DMS153 (cell line): ENCODE data around the gene TRIM54.
"Not testable (repeated sequence)": the region's sequence is repeated elsewhere in the genome, so short reads cannot be mapped to it uniquely, and the experiment has no call there.

Source experiments
- DNase-seq: peaks from one replicate; lab custom pipeline; 2025; lab: John Stamatoyannopoulos, UW

The TRIM54 gene

DNA sequence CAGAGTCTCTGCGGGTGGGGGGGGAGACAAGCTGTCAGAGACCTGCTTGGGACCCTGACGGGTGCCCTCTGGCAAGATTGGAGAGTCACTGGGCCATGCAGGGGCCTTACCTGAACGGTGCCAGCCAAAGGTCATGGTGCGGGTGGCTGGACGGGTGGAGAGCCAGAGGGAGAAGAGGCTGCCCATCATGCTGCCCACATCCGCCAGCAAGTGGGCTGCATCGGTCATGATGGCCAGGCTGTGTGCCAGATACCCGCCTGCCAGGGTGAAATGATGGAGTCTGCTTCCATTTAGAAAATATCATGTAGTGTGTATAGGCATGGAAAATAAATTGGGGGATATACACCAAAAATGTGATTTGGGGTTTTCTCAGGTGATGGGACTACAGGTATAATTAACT lies 24.2 kb upstream of the TRIM54 start:
- no peak for DNase-seq

DNA sequence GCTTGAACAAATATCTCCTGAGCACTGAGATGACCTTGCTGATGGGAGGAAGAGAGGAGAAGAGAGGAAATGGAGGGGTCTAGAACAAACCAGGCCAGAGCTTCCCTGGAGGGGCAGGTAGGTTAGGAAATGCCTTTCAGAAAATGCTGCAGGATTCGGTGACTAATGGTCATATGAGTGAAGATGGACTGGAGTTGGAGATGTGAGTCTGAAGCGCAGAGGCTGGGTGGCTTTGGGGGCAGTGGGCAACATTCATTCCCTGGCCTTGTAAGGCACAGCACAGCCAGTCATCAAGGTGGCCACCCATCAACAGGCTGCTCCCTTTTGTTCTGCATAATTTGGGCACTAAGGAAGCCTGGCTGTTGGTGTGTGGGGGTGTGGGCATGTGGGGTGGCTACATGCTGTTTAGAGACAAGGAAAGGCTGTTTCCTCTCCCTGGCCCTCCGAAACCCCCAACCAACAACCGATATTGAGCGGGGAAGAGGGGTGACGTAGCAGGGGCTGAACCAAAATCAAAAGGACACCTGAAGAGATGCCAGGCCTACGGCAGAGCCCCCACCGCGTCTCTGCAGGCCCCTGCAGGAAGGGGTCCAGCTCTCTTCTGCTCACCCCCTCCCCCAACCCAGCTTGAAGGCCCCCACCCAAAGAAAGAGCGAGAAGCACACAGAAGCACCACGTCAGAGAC lies 20.8 kb upstream of the TRIM54 start:
- no peak for DNase-seq

DNA sequence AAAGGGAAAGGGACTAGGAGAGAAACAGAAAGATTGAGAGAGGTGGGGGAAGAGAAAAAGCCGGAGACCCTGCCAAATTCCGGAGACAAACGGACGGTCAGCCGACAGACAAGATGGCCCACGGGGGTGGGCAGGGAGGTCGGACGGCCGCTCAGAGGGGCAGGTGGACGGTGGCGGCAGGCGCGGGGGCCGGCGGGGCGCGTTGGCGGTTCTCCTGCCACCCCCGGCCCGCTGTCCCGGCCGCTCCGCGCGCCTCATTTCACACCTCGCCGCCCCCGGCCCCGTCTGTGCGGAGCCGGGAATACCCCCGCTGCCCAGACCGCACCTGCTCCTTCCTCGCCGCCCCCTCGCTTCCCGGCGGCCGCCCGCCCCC lies 20.3 kb upstream of the TRIM54 start:
- DNase-seq = no peak

DNA sequence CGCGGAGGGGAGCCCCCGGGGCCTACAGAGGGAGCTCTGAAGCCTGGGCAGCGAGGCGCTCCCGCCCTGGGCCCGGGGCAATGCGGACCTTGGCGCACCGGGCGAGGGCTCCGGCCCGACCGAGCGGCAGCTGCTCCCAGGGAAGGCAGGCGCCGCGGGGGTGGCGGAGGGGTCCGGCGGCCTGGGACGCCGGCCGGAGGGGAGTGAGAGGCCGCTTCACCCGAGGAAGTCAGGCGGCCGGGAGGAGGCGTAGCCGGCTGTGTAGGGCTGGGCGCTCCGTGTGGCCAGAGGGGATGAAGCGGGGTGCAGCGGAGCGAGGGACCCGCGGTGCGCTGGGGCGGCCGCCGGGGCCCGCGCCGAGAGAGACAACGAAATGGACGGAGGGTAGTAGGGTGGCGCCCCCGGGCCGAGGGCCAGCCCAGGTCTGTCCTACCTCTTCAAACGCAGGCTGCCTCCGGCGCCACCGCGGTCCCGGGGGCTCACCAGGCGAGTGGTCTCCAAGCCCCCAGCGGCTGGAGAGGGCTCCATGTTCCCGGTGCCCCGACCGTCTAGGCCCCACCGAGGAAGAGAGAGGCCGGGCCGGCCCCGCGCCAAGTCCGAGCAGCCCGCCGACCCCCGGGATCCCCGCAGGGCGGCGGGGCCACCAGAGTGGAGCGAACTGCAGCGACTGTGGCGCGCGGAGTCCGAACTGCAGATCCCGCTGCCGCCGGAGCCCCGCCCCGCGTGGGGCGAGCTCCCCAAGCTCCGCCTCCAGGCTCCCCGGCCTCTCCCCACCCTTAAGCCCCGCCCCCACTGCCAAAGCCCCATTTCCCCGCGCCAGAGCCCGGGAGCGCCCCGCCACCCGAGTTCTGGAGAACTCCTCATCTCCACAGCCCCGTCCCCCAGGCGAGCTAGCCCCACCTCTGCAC lies 19.6 kb upstream of the TRIM54 start, which contains the start of gene SLC30A3:
Gene SLC30A3 (minus strand): TSS at position 669 of the 908 bp plus-strand sequence. CDS start 141 bp downstream, at position 528.
- DNase-seq = no peak

DNA sequence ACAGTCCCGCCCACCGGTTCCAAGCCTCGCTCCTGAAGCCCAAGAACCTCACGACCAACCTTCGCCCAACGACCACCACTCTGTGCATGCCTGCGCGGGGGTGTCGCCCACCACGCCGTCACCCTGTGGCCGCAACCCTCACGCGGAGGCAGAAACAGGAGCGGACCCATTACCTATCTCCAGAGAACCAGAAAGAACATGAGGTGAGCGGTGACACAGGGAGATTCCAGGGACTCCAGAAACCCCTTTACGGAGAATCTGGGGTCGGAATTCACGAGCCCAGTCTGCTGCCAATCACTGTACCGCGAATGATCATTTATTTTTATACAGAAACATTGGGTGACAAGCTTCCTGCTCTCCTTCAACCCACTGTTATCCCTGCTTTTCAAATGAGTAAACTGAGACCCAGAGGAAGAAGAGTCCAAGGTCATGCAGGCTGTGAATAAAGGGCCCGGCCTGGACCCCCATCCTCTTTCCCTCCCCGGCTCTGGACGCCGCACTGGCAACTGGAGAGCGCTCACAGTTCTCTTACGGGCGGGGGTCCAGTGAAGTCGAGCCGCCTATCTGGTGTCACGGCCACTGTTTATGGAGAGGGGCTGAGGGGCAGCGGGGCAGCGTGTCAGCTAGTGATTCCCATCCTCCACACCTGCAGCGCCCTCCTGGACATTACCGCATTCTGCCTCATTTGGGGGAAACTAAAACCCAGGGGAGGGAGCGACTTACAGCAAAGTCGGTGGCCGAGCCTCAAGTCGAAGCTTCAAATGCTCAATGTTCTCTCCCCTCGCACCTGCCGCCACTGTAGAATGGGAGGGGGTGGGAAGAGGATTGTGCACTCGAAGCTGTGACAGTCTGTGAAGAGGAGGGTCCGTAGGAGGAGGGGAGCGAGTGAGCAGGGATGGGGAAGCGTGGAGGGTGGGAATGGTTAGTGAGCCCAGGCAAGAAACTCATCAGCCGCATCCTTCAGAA lies 18.7 kb upstream of the TRIM54 start:
- no peak for DNase-seq

DNA sequence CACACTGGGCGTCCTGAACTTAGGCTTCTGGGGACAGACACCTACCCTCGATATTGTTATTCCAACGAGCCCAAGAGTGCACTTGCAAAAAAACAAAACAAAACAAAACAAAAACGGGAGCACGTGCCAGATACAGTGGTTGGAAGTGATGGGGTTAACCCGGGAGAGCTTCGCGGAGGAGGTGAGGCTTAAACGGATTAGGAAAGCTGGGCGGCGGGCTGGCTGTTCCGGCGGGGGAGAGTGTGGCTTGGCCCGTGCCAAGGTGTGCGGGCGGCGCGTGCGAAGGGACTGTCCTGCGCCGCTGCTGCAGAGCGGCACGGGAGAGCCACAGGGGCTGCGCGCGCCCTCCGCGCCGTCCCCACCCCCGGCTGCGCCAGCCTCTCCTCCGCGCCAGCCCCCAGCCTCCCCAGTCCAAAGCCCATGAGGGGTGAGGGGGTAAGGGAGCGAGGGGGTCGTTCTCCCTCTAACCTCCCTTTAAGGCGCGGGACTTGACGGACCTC lies 17.9 kb upstream of the TRIM54 start:
- no peak for DNase-seq

DNA sequence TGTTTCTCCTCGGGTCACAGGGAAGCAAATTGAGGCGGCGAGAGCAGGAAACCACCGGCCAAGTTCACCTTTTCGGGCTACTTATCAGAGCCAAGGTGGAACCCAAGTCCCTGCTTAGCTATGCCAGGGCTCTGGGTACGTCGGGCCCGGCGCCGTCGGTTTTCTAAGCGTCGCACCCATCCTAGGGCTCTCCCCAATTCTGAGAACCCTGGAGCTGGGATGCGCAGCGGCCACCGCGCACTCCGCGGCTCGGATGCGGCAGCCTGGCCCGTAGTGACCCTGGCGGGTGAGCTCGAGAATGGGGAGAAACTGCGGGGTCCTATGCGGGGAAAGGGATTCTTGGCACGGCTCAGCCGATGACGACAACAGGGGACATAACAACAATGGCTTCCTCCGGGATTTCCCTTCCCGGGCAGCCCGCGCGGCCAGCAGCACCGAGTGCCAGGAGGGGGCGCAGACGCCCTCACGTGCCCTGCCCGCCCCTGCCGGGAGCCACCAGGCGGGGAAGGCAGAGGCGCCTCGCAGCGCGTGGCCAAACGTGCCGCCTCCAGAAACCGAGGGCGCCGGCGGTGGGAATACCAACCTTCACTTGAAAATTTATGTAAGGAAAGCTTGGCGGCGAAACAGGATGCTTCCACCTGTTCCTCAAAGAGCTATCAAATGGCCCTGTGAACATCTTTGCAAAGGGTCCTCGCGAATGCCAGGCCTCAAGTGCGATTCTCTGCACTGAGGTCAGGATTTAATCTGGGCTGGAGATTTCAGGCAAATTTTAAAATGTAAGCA lies 17.3 kb upstream of the TRIM54 start:
- peak; percentile 55 for DNase-seq

DNA sequence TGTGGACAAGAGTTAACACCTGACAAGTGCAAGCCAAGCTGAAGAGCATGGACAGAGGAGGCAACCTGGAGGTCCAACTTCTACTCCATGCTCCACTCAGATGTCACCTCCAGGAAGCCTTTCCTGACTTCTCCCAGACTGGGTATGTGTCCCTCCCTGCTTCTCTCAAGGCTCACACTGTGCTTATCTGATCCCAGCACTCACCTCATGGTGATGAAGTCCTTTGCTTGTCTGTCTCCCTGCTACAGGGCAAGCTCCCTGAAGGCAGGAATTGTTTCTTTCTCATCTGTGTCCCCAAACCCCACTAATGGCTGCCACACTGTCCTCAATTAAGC lies 16.7 kb upstream of the TRIM54 start:
- no peak for DNase-seq

DNA sequence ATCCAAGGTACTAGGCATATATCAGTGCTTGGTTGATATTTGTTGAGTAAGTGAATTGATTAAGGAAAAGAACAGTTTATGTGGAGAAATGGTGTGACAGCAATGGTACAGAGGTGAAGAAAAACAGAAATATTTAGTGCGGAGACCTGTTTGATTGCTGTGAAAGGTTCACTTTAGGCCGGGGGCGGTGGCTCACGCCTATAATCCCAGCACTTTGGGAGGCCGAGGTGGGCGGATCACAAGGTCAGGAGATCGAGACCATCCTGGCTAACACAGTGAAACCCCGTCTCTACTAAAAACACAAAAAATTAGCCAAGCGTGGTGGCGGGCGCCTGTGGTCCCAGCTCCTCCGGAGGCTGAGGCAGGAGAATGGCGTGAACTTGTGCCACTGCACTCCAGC lies 13.9 kb upstream of the TRIM54 start:
- not testable (repeated sequence) for DNase-seq

DNA sequence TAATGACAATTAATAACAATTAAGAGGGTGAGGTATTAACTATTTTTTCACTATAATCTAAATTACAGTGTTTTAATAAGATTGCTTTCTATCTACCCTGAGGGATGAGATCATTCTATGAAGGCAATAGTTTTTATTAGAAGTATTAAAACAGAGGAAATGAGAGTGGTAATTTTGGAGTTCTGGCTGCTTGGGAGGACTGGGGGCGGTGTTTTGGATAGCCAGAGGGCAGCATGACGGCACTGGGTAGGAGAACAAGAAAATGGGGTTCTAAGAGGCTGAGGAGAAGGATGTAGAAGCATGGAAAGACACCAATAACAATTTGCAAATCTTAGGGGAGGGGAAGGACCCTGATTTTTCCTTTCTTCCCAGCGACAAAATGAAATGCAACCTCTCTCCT lies 12.1 kb upstream of the TRIM54 start:
- DNase-seq = no peak

DNA sequence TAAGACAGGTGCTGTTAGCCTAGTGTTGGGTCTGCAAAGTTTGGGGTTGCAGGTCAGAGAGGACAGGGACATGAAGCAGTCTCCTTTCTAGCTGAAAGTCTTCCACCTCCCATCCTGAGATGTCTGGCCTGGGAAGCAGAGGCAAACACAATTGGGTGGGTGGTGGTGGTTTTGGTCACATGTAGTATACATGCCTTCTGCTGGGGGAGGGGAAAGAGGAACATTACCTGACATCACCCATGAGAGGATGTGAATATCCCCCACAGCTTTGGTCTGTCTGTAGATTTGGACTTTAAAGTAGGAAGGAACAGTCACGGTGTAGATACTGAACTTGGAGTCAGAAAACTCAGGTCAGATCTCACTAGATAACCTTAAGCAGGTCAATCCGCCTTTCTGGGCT lies 11.6 kb upstream of the TRIM54 start:
- DNase-seq = no peak

DNA sequence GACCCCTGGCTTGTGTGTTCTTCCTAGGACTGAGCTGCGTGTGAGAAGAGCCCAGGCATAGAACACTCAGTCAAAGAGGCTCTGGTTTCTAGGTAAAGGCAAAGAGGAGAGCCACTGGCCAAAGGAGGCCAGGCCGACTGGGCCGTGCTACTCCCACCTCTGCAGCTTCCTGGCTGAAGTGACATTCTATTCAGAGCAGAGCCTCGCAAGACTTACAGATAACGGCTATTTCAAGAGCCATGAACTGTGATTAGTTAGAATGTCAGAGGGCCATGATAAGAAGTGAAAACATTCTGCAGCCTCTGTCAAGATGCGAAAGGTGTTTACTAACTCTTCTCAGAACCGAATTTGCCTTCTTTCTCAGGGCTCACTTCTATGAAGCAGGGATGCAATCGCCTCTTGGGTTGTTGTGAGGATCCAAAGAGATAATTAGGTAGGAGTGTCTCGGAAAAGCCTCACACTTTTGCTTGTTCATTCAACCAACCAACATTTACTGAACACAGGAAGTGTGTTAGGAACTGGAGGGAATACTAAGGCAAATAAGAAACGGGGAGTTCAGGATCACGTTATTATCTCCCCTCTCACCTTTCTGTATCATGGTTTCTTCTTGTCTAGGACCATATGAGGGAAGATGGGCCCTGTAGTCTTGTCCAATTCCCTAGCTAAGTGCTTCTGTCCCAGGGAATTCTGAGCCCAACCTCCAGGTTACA lies 10.4 kb upstream of the TRIM54 start:
- no peak for DNase-seq

DNA sequence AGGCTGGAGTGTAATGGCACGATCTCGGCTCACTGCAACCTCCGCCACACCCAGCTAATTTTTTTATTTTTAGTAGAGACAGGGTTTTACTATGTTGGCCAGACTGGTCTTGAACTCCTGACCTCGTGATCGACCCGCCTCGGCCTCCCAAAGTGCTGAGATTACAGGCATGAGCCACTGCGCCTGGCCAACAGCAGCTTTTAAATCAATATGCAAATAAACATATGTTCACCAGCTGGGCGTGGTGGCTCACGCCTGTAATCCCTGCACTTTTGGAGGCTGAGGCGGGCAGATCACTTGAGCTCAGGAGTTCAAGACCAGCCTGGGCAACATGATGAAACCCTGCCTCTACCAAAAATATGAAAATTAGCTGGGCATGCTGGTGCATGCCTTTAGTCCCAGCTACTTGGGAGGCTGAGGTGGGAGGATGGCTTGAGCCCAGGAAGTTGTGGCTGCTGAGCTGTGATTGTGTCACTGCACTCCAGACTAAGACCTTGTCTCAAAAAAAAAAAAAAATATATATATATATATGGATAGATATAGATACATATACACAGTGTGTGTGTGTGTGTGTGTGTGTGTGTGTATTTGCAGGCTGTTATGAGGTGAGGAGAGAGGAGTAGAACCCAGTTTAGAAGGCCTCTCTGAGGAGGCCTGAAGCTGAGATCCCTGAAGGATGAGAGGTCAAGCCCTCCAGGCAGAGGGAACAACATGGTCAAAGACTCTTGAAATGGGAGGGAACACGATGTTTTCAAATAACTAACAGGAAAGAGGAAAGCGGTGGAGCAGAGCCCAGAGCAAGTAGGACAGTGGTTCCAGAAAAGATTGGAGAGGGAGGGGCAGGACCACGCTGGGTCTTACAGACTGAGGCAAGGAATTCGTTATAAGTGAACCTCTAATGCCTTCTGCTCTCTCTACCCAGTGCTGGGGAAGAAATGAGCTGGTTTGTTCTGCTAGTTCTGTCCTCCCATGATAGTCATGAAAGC lies 9.4 kb upstream of the TRIM54 start:
- DNase-seq = not testable (repeated sequence)

DNA sequence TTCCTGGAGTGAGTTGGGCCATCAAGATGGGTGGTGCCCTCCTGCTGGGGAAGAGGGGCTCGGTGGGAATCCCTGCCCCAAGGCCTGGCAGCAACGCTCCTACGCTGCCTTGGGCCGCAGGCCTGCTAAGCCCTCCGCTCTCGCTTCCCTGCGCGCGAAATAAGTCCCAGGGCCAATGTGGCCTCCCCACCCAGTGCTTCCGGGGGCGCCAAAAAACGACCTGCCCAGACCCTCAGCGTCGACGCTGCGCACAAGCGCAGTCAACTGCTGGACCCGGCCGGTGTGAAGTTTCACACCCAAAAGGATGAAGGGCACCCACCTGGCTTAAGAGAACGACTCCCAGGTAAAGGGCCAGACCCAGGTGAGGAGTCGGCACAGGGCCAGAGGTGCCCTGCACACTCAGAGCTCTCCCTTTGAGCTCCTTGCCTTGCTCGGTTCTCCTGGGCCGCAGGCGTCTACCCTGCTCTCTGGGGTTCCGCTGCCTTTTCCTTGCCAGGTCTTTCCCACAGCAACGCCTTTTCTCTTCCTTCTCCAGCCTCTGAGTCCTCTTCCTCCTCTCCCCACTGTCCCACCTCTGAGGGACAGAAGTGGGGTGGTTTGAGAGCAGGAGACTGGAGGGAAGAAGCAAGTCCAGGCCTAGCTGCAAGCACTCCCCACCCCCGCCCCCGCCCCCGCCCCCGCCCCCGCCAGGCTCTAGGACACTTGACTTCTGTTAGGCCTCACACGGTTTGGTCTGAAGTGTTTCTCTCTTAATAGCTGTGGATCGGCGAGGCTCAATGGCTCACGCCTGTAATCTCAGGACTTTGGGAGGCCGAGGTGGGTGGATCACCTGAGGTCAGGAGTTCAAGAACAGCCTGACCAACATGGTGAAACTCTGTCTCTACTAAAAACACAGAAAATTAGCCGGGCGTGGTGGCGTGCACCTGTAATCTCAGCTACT lies 6.7 kb upstream of the TRIM54 start, which contains the start of gene DNAJC5G:
Gene DNAJC5G (plus strand): TSS at position 223 of the 940 bp plus-strand sequence. CDS start 1,296 bp downstream, outside the sequence.
- DNase-seq = no peak

DNA sequence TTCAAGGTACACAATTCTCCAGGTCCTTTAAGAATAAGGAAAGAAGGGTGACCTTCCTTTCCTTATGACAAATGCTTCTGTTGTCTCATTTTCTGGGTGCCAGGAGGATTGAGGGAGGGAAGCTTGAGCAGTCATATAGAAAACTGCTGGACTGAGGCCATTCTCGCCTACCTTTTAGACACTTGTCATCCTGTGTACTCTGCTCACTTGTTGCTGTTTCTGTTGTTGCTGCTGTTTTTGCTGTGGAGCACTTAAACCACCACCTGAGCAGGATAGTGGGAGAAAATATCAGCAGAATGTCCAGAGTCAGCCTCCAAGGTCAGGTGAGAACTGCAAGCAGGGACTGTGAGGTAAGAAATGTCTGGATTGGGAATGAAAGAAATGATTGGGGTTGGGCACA lies 4.2 kb upstream of the TRIM54 start:
- DNase-seq = no peak

DNA sequence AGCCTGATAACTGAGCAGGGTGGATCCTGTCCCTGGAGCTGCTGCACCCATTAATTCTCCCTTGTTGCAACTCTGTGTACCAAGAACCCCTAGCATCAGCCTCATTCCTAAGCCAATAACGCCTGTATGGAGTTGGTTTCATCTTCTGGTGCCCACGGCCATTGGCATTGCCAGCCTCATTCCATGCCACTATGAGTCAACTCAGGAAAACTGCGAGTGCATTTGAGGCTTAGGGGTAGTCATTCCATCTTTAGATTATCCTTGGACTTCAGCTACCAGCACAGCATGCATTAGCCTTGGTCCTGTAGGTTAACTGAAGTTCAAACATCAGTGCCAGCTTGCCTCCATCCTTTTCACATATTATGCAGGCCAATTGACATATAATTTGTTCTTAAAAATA lies 1.4 kb upstream of the TRIM54 start:
- no peak for DNase-seq

DNA sequence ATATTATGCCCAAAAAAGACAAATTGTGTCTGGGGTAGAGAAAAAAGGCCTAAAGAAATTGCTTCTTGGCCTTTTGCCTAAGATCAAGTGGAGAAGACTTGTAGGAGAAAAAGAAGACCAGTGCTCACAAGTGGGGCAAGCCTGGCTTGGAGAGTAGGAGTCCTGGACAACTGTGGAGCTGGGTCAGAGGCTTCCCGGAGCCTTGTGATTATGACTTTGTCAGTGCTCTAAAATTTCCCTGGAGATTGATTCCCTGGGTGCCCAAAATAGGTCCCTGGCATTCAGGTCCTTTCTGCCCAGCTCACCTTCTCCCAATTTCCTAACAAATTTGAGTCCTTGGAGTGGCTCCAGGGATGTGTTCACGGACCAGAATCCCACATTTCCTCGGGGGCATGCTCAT lies 787 bp upstream of the TRIM54 start:
- DNase-seq = no peak

DNA sequence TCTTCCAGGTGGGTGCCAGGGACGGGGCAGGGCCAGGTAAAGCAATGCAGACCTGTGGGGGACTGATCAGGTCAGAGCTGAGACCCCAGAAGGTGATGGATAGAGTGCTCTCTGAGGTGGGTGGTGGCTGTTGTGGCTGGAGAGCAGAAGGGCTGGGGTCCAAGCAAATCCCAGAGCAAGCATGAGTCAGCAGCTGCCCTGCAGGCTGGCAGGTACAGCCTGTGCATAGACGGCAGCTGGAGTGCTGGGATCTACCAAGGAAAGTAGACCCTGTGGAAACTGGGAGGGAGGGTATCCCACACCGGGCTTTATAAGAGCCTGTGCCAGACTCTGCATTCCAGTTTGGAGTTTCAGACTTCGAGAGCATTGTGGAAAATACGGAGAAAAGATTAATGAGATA lies 663 bp downstream of the TRIM54 start:
- no peak for DNase-seq
